Dendritic cell treated with granulocyte-macrophage colony-stimulating factor and Interleukin-4, amounts not matched to agents 40 ng/mL and 50 ng/mL, for 4 days (primary cell): Measurements from ENCODE around the gene SHROOM4.

Experiments used
- H3K27ac Mint-ChIP-seq: one replicate; pipeline ENCODE4 v1.8.0; 2022; ENCODE audit warnings: mild to moderate bottlenecking, mixed read lengths
- H3K27me3 Mint-ChIP-seq: one replicate; pipeline ENCODE4 v1.8.0; 2022; ENCODE audit warnings: mild to moderate bottlenecking, mixed read lengths
- H3K36me3 Mint-ChIP-seq: one replicate; pipeline ENCODE4 v1.8.0; 2022; ENCODE audit warnings: low read depth, mixed read lengths
- H3K4me1 Mint-ChIP-seq: one replicate; pipeline ENCODE4 v1.8.0; 2022; ENCODE audit warnings: low read depth, mixed read lengths
- H3K4me3 Mint-ChIP-seq: one replicate; pipeline ENCODE4 v1.8.0; 2022; ENCODE audit warnings: mild to moderate bottlenecking, moderate library complexity, mixed read lengths
- H3K9me3 Mint-ChIP-seq: one replicate; pipeline ENCODE4 v1.8.0; 2022; ENCODE audit warnings: mixed read lengths
- intact Hi-C: fragments of 100-400 bp; cut with micrococcal nuclease; formaldehyde crosslinking; loops from one replicate; pipeline ENCODE4 v1.15.0; 2022

SHROOM4 gene

GRCh38 chrX:50762578-50762977, 51.4 kb downstream of the SHROOM4 start:
- Mint-ChIP-seq H3K36me3 (no peaks in the 10 kb centered on the region), H3K9me3 (no peaks in the 10 kb centered on the region), H3K4me1 (no peaks in the 10 kb centered on the region), H3K4me3 (no peak overlapping the region), H3K27ac (no peak overlapping the region), H3K27me3 (no peaks in the 10 kb centered on the region)
- intact Hi-C loops, result no loop called here

GRCh38 chrX:50756276-50756675, 57.7 kb downstream of the SHROOM4 start:
- no peaks in the 10 kb centered on the region for H3K36me3 Mint-ChIP-seq
- no peak overlapping the region for H3K27ac Mint-ChIP-seq
- intact Hi-C loops, result no loop called here
- H3K4me3 Mint-ChIP-seq, result no peak overlapping the region
- no peaks in the 10 kb centered on the region for H3K9me3 Mint-ChIP-seq
- H3K27me3 Mint-ChIP-seq, result no peaks in the 10 kb centered on the region
- H3K4me1 Mint-ChIP-seq, result no peaks in the 10 kb centered on the region

DNA sequence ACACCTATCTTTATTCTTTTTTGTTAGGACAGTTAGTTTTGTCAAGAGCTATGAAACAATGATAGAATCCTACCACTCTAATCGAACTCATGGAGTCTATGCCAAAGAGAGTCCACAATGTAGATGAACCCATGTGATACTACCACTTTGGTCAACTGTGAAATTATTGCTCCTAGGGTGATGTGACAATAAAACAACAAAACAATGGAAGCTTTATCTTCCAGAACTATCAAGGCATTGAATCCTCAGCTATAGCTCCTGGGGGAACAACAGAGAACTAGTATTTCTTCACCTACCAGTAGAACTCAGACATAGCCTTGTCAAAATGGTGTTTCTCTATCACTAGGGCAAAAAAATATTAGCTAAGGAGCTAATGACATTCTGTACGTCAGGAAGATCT, 62.9 kb downstream of the SHROOM4 start:
- no peaks in the 10 kb centered on the region for H3K9me3 Mint-ChIP-seq
- intact Hi-C loops, result no loop called here
- no peaks in the 10 kb centered on the region for H3K27me3 Mint-ChIP-seq
- H3K36me3 Mint-ChIP-seq, result no peaks in the 10 kb centered on the region
- H3K4me1 Mint-ChIP-seq, result no peaks in the 10 kb centered on the region
- no peak overlapping the region for H3K27ac Mint-ChIP-seq
- H3K4me3 Mint-ChIP-seq, result no peak overlapping the region

GRCh38 chrX:50747471-50747900, 66.5 kb downstream of the SHROOM4 start:
- Mint-ChIP-seq H3K36me3 (no peaks in the 10 kb centered on the region), H3K27me3 (no peaks in the 10 kb centered on the region), H3K4me3 (no peak overlapping the region), H3K9me3 (no peaks in the 10 kb centered on the region), H3K27ac (no peak overlapping the region), H3K4me1 (peaks cover under 1% of the 10 kb centered on the region)
- intact Hi-C loops, result loop anchor here (5.0 kb wide), 1 partner anchor 155 kb away; no protein-coding TSS in a partner anchor

DNA sequence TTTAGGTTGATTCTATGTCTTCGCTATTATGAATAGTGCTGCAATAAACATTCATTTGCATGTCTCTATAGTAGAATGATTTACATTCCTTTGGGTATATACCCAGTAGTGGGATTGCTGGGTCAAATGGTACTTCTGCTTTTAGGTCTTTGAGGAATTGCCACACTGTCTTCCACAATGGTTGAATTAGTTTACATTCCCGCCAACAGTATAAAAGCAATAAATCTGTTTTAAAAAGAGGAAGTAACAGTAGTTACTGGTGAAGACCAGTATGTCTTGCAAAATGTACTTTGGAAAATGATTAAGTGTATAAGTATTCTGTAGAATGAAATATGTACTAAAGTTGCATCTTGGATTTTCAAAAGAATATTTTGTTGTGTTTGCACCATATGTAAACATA, 77.3 kb downstream of the SHROOM4 start:
- Mint-ChIP-seq H3K4me3 (no peak overlapping the region), H3K27ac (no peak overlapping the region), H3K36me3 (no peaks in the 10 kb centered on the region), H3K9me3 (no peaks in the 10 kb centered on the region), H3K4me1 (no peaks in the 10 kb centered on the region), H3K27me3 (no peaks in the 10 kb centered on the region)
- intact Hi-C loops, result no loop called here

GRCh38 chrX:50726296-50726695, 87.7 kb downstream of the SHROOM4 start:
- no peaks in the 10 kb centered on the region for H3K9me3 Mint-ChIP-seq
- no peaks in the 10 kb centered on the region for H3K36me3 Mint-ChIP-seq
- no peaks in the 10 kb centered on the region for H3K27me3 Mint-ChIP-seq
- intact Hi-C loops, result no loop called here
- no peak overlapping the region for H3K27ac Mint-ChIP-seq
- no peak overlapping the region for H3K4me3 Mint-ChIP-seq
- H3K4me1 Mint-ChIP-seq, result no peaks in the 10 kb centered on the region

DNA sequence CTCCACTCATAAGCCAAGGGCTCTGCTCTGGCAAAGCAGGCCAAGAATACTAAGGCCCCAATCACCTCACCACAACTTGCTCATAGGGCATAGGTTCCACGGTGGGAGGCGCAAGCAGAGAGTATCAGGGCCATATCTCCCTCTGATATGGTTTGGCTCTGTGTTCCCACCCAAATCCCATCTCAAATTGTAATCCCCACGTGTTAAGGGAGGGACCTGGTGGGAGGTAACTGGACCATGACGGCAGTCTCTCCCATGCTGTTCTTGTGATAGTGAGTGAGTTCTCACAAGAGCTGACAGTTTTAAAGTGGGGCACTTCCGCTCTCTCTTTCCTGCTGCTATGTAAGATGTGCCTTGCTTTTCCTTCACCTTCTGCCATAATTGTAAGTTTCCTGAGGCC, 88.7 kb downstream of the SHROOM4 start:
- Mint-ChIP-seq H3K4me3 (no peak overlapping the region), H3K27me3 (no peaks in the 10 kb centered on the region), H3K4me1 (no peaks in the 10 kb centered on the region), H3K27ac (no peak overlapping the region), H3K36me3 (no peaks in the 10 kb centered on the region), H3K9me3 (no peaks in the 10 kb centered on the region)
- intact Hi-C loops, result no loop called here

DNA sequence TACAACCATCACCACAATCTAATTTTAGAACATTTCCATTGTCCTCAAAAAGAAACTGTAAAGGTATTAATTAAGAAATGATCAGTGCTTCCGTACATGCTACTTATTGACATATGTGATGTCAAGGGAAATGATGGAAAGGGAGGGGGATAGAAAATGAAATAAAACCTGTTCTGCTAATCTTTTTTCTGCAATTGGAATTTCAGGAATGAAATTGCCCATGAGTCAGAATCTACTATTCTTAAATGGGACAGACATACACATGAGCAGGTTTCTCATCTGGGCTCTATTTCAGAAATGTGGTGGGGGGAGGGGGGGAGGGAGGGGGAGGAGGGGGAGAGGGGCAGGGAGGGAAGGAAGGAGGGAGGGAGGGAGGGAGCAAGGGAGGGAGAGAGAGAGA, 91.0 kb downstream of the SHROOM4 start:
- Mint-ChIP-seq H3K9me3 (no peaks in the 10 kb centered on the region), H3K27me3 (no peaks in the 10 kb centered on the region), H3K36me3 (no peaks in the 10 kb centered on the region), H3K27ac (no peak overlapping the region), H3K4me1 (no peaks in the 10 kb centered on the region), H3K4me3 (no peak overlapping the region)
- intact Hi-C loops, result no loop called here

GRCh38 chrX:50721764-50722521, 92.1 kb downstream of the SHROOM4 start:
- H3K9me3 Mint-ChIP-seq, result no peaks in the 10 kb centered on the region
- intact Hi-C loops, result no loop called here
- H3K27ac Mint-ChIP-seq, result no peak overlapping the region
- no peak overlapping the region for H3K4me3 Mint-ChIP-seq
- no peaks in the 10 kb centered on the region for H3K27me3 Mint-ChIP-seq
- no peaks in the 10 kb centered on the region for H3K4me1 Mint-ChIP-seq
- no peaks in the 10 kb centered on the region for H3K36me3 Mint-ChIP-seq

DNA sequence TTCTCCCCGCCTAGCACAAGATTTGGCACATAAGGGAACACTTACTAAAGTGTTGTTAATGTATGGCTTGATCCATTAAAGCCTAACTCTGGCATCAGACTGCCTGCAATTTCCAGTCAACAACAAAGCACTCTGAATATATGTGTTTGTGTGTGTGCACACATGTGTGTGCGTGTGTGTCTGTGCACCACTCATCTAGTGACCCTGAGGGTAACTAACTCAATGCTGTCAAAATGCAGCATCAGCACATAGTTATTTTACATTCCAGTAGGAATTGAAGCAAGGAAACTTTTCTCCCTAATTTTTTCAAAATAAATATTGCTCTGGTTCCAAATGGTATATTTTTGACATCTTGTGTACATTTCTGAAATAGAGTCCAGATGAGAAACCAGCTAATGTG, 94.4 kb downstream of the SHROOM4 start:
- H3K27ac Mint-ChIP-seq, result no peak overlapping the region
- no peaks in the 10 kb centered on the region for H3K36me3 Mint-ChIP-seq
- no peaks in the 10 kb centered on the region for H3K4me1 Mint-ChIP-seq

DNA sequence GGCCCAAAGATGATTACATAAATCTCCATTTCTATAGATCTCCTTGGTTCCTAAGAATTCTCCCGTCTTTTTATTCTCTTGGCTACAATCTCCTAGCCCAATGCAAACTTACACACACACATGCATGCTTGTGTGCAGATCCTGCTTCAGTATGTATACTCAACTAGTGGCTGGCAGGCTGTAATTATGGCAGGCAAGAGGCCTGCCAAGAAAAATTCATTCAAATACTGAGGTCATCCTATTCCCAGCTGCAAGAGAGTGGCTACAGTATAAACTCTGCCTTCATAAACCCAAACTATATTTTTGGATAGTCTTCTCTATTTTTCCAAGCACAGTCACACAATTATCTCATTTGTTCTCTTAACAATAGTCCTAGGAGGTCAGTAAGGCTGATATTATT, 95.2 kb downstream of the SHROOM4 start:
- H3K27me3 Mint-ChIP-seq, result no peaks in the 10 kb centered on the region
- no peaks in the 10 kb centered on the region for H3K4me1 Mint-ChIP-seq
- no peak overlapping the region for H3K27ac Mint-ChIP-seq
- no peaks in the 10 kb centered on the region for H3K9me3 Mint-ChIP-seq
- intact Hi-C loops, result no loop called here
- no peak overlapping the region for H3K4me3 Mint-ChIP-seq
- no peaks in the 10 kb centered on the region for H3K36me3 Mint-ChIP-seq

More for the DNA sequence above, 94.4 kb downstream of the SHROOM4 start:
- Mint-ChIP-seq H3K9me3 (no peaks in the 10 kb centered on the region), H3K27me3 (no peaks in the 10 kb centered on the region), H3K4me3 (no peak overlapping the region)
- intact Hi-C loops, result no loop called here

GRCh38 chrX:50716706-50717105, 97.3 kb downstream of the SHROOM4 start:
- Mint-ChIP-seq H3K4me3 (no peak overlapping the region), H3K27ac (no peak overlapping the region), H3K4me1 (no peaks in the 10 kb centered on the region), H3K9me3 (no peaks in the 10 kb centered on the region), H3K36me3 (no peaks in the 10 kb centered on the region), H3K27me3 (no peaks in the 10 kb centered on the region)
- intact Hi-C loops, result no loop called here

- Mint-ChIP-seq H3K4me1 (no peaks in the 10 kb centered on the region), H3K4me3 (no peak overlapping the region), H3K9me3 (no peaks in the 10 kb centered on the region), H3K27ac (no peak overlapping the region), H3K36me3 (no peaks in the 10 kb centered on the region), H3K27me3 (no peaks in the 10 kb centered on the region)
- intact Hi-C loops, result no loop called here
These were observed 101.2 kb downstream of the SHROOM4 start for GRCh38 chrX:50712777-50713176.

DNA sequence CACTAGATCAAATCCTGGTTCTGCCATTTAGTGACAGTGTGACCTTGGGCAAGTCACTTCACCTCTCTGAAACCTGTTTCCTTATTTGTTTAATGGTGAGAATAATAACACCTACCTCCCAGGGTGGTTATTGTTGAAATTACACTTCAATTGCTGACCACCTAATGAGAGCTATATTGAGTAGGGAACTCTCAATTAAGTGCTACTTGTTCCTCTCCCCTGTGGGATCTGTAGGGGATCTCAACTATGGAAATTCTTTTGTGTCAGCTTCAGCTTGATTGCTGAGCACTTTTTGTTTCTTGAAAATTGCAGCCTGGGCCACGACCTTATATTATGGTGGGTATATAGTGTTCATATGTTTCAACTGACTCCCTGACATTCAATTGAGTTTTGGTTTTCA, 102.1 kb downstream of the SHROOM4 start:
- intact Hi-C loops, result no loop called here
- no peaks in the 10 kb centered on the region for H3K9me3 Mint-ChIP-seq
- no peaks in the 10 kb centered on the region for H3K27me3 Mint-ChIP-seq
- H3K4me1 Mint-ChIP-seq, result no peaks in the 10 kb centered on the region
- no peaks in the 10 kb centered on the region for H3K36me3 Mint-ChIP-seq
- H3K4me3 Mint-ChIP-seq, result no peak overlapping the region
- H3K27ac Mint-ChIP-seq, result no peak overlapping the region
